GM18867 (cell line): ENCODE data around the gene LRRC57.
"Not testable (repeated sequence)": the region's sequence is repeated elsewhere in the genome, so short reads cannot be mapped to it uniquely, and the experiment has no call there.

ENCODE experiments used
- ATAC-seq: cut with Tn5 transposase; IDR thresholded peaks from one replicate; pipeline ENCODE4 v1.9.1; 2021; ENCODE audit warnings: mild to moderate bottlenecking, moderate library complexity; ENCODE audit not compliant: unreplicated experiment

Gene LRRC57

DNA sequence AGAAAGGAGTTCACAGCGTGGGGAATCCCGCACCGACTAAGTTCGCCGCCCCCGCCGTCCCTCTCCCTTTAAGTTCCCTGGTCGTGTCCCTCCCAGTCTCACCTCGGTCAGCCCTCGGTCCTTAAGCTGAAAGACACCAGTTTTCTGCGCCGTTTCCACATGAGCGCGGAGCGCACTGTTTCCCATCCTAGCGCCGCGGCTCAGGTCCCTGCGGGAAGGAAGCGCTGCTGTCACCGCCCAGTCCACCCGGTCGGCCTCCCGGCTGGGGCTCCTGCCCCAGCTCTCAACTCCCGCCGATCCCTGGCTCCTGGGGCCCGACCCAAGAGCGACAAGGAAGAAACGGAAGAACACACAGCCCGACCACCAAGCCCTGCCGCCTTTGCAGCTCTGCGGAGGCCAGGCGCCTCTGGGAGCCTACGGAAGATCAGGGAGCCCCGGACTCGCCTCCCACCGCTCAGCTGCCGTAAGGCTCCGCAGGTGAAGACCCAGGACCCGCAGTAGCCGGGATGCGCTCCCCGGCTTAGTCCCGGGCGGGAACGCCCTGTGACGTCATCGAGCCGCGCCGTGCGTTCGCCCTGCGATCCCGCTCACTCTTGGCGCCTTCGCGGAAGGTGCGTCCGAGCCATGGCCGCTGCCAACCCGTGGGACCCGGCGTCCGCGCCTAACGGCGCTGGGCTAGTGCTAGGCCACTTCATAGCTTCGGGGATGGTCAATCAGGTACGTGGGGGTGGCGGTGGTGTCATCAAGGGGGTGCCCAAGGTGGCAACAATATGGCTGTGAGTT is at the start of gene LRRC57, which contains the start of gene HAUS2:
Gene LRRC57 (minus strand): TSS at position 545 of the 783 bp plus-strand sequence. CDS start 359 bp downstream, at position 186.
Gene HAUS2 (plus strand): TSS at position 590 of the 783 bp plus-strand sequence. CDS start 35 bp downstream, at position 625.
- peak; percentile 83 for ATAC-seq

DNA sequence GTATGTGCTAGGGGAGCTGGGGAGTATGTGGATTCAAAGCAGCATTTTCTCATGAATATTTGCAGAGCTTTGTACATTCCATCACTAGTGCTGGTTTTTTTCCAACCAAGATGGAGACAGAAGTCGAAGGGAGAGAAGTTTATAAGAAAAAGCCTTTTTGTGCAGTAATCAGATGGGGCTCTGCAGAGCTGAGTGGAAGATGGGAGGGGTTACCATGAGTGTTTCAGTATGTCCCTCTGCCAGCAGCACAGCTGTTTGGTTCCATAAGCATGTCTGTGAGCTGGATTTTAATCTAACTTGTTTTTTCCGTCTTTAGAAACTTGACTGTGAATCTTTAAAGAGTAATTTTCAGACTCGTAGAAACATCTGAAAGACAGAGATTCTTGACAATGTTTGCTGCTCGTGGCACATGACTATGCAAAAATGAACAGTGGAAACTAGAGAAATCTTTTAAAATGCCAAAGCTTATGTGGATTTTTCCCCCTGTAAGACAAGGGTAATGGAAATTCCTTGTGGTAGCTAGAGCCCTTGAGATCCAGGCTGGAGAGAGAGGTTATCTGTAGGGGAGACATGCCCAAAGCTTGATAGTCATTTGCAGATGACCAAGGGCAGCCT is 47.1 kb upstream of the LRRC57 start:
- no peak for ATAC-seq

DNA sequence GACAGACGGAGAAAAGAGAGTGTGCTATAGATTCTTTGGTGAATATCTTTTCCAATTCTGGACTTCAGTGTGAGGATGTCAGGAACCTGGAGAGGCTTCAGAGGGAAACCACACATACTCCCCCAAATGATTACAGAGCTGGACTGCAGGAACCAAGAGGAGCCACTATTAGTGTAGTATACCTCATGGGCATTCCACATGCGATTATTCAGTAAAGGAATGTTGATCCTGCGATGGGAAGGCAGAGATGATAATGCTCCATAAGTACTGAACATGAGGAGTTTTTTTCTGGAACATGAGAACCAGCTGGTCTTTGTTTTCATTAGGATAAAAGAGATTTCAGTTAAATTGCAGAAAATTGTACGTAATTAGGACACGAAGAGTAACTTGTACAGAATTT is 45.5 kb upstream of the LRRC57 start:
- no peak for ATAC-seq

DNA sequence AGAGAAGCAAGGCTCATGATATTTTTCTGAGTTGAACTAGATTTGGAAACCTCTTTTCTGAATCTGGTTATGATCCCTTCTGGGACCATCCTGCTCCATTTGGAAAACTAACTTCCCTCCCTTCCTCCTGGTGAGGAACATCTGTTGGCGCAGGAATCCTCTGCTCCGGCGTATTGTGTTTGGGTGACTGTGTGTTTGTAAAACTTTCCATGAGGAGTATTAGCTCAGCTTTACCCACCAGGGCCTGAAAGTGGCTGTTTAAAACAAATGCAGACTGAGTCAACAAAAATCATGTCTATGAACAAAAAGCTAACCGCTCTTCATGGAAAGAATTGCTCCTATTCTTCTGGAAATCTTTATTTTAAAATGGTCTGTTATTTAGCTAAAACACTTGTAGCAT is 44.5 kb upstream of the LRRC57 start:
- no peak for ATAC-seq

GRCh38 chr15:42592716-42593115 is 44.1 kb upstream of the LRRC57 start:
- no peak for ATAC-seq

DNA sequence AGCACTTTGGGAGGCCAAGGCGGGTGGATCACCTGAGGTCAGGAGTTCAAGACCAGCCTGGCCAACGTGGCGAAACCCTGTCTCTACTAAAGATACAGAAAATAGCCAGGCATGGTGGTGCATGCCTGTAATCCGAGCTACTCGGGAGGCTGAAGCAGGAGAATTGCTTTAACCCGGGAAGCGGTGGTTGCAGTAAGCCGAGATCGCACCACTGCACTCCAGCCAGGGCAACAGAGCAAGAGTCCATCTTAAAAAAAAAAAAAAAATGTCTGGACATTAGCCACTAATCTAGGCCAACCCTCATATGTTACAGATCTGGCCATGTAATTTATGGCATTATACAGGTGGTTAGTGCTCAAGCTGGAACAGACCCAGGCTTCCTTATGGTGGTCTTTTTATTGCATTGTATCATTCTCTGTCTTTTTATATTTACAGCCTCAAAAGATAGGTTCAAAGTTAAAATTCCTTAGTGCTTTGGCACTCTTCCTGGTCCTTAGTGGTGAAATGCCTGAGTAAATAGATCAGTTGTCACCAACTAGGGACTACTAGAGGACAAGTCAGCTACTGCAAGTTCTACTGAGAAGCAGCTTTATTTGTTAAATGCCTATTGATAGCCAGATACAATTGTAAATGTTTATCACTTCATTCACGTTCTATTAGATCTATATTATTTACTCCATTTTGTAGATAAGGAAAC is 42.8 kb upstream of the LRRC57 start:
- no peak for ATAC-seq

DNA sequence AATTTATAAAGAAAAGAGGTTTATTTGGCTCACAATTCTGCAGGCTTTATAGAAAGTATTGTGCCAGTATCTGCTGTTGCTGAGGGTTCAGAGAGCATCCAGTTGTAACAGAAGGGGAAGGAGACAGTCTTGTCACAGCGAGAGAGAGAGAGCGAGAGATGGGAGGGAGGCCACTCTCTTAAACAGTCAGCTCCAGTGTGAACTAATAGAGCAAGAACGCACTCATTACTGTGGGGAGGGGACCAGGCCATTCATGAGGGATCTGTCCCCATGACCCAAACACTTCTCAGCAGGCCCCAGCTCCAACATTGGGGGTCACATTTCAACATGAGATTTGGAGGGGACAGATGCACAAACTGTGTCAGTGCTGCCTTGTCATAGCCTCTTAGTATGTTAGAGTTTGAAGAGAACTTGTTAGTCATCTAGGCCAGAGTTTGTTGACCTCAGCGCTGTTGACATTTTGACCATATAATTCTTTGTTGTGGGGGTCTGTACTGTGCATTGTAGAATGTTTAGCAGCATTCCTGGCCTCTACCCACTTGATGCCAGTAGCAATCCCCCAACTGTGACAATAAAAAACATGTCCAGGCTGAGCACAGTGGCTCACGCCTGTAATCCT is 42.1 kb upstream of the LRRC57 start:
- ATAC-seq, result no peak

GRCh38 chr15:42584031-42584765 is 35.6 kb upstream of the LRRC57 start:
- no peak for ATAC-seq

- ATAC-seq, result no peak
Observed at GRCh38 chr15:42582569-42583375, 34.2 kb upstream of the LRRC57 start.

- ATAC-seq, result peak; percentile 73
Observed at GRCh38 chr15:42581272-42581730, 32.7 kb upstream of the LRRC57 start.

- ATAC-seq, result no peak
Observed at GRCh38 chr15:42578984-42579537, 30.5 kb upstream of the LRRC57 start.

- no peak for ATAC-seq
Observed at GRCh38 chr15:42577514-42578031, 29.0 kb upstream of the LRRC57 start.

- no peak for ATAC-seq
Observed at GRCh38 chr15:42576776-42577175, 28.2 kb upstream of the LRRC57 start.

- ATAC-seq, result no peak
Observed at GRCh38 chr15:42576040-42576594, 27.5 kb upstream of the LRRC57 start.

DNA sequence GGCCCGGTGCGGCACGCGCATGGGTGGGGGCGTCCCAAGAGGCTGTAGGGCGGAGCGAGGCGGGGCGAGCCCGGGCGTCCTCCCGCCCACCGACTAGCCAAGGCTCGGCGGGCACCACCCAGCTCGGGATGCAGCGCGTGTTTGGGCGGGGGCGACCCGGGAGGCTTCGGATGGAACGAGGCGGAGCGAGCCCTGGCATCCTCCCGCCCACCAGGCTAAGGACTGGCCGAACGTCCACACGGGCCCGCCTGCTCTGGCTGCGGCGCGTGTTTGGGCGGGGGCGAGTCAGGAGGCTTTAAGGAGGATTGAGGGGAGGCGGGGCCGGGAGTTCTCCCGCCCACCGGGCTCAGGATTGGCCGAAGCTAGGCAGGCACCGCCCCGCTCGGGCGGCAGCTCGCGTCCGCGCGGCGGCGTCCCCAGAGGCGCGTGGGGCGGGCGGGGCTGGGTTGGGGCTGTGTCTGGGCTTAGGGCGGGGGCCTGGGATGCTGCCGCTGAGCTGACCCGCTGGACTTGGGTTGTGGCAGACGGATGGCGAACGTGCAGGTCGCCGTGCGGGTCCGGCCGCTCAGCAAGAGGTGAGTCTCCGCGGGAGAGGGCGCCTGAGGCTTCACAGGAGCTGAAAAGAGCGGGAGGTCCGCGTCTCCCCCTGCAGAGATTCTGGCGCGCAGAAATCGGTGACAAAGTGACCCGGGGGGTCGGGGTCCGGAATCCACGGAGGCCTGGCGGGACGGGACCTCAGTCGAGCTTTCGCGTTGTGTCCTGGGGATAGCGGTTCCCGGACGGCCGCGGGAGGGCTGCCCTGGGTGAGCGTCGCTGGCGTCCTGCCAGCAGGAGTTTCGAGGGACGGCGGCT is 26.8 kb upstream of the LRRC57 start, which contains the start of gene STARD9:
Gene STARD9 (plus strand): TSS at position 419 of the 852 bp plus-strand sequence. CDS start 110 bp downstream, at position 529.
- ATAC-seq, result peak; percentile 90

GRCh38 chr15:42558739-42559138 is 10.1 kb upstream of the LRRC57 start:
- ATAC-seq, result no peak

DNA sequence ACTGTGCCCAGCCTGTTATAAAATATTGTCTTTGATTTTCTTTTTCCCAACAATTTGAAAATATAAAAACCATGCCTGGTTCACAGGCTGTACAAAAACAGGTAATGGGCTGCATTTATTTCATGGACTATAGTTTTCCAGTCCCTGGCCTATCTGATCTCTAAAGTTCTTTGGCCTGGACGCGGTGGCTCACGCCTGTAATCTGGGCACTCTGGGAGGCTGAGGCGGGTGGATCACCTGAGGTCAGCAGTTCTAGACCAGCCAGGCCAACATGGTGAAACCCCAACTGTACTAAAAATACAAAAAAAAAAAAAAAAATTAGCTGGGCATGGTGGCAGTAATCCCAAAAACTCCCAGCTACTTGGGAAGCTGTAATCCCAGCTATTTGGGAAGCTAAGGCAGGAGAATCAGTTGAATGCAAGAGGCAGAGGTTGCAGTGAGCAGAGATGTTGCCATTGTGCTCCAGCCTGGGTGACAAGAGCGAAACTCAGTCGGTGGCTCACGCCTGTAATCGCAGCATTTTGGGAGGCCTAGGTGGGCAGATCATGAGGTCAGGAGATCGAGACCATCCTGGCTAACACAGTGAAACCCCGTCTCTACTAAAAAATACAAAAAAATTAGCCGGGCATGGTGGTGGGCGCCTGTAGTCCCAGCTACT is 8.1 kb upstream of the LRRC57 start:
- ATAC-seq, result not testable (repeated sequence)
